HG03095 (cell line): ENCODE results near the gene KCNQ1OT1.

Source experiments
- ATAC-seq: cut with Tn5 transposase; IDR thresholded peaks from one replicate; pipeline ENCODE4 v1.9.1; 2021; ENCODE audit warnings: moderate library complexity; ENCODE audit not compliant: unreplicated experiment

KCNQ1OT1 gene

DNA sequence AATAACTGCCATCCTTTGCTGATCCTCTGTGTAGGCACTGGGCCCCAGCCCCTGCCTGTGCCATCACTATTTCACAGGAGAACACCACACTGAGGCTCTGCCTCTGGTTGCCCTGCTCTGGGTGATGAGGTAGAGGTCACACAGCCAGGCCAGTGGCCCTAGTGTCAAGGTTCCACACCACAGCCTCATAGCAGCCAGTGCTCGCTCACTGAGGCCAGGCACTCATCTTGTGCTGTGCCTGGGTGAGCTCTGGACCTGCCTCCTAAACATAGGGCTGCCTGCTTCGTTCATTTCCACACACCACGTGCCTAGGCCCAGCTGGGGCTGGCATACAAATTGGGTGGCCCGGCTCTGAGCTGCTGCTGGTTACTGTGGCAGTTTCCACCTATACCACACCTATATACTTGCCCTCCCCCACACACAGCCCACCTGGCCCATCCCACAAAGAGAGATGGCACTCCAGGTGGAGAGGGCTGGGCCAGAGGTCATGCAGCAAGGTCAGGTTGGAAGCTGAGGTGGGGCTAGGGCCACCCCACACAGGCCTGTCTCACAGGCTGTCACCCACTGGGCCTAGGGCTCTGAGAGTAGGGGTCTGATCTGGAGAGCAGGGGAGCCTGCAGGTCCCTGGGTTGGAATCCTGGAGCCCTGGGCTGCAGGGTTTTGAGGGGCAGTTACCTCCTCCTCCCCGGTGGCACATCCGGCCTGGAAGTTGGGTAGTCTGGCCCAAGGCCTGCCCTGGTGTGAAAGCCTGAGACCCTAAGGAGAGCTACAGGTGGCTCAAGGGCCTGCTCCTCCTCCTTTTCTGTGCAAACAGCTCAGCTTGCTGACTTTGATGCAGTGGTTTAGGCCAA lies 11.2 kb downstream of the KCNQ1OT1 start:
- no peak for ATAC-seq

DNA sequence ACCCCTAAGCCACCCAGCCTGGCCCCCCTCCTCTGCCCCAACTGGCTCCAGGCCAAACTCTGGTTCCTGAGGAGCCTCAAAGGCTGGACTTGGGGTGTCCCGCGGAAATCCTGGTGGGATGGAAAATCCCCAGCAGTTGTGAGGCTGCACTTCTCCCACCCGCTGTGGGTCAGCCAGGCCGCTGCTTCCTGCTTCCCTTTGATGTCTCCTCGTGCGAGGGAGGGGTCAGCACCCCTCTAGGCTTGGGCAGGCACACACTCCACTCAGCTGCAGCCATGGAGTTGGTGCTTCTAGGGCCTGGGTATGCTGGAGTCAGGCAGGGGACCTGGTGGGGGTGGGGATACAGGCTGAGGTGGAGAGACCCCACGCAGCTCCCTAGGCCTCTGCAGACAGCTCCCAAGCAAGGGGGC lies 12.0 kb downstream of the KCNQ1OT1 start:
- ATAC-seq, result no peak

DNA sequence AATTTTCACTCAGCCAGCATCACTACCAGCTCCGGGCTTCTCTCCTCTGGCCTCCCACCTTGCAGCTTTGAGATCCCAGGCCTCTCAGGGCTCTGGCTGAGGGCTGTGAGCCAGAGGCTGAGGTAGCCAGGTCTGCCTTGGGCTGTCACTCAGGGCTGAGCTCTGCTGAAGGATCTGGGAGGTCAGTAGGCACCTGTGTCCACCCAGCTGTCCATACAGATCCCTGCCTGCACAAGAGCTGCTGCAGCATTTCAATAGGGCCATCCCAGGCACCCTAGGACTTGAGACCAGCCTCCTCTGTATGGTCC lies 12.6 kb downstream of the KCNQ1OT1 start:
- ATAC-seq, result no peak

DNA sequence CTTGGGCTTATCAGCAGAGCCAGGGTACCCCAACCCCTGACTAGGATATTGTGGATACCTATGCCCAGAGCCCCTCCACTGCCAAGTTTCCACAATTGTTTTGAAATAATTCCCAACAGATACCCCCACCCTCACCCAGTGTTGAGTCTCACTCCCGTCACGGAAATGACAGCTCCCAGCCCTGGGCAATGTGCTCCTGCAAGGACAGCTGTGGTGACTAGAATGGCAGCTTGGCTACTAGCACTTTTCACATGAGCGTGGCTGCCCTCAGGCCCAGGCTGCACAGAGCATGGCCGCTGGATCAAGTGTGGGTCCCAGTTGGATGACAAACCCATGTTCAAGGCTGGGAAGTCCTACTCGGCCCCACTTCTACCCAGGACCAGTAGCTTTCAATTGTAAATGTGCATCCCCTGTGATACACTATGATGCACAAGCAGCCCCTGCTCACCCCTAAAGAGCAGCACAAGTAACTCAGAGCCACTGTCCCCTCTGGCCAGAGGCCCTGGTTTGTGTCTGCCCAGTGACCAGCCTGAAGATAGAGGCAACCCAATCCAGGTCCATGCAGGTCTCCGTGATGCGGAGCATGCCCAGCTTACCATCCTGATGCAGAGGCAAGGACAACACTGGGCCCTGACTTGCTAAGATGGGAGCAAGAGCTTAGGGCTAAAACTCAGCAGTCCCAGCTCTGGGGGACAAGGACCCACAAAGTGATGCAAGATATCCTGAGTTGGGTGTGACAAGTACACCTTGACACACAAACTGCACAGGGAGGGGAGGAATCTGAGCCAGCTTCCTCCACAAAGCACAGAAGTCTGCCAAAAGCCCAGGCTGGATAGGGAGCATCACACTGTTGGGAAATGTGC lies 13.2 kb downstream of the KCNQ1OT1 start:
- ATAC-seq, result no peak

DNA sequence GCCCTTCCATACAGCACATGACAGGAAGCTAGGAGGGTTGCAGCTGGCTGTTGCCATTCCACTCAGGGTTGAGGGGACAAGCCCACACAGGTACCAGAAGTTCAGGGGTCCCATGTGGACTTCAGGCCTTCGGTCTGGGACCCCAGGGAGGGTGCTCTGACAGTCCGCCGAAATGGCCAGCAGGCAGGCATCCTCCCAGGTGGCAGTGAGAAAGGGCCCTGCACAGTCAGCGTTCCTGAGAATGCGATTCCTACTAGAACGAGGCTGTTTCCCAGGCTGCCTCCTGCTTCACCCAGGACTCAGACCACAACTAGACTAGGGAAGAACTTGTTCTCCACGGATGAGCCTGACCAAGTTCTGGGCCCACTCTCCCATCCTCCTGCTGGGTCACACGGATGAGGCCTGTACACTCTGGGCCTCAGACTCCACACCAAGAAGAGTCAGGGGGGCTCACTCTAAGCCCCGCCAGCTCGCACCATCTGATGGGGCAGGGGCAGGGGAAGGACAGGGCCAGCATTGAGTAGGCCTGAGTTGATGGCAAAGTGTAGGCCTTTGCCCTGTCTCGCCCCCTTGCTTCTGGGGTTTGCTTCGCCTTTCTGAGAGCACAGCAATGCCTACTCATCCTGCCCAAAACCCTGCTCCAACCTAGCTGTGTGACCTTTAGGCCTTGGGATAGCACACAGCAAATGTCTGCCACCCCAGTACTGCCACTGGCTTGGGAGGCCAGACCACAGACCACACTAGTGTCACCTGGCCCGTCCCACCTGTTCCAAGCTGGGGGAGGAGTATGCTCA lies 14.0 kb downstream of the KCNQ1OT1 start:
- no peak for ATAC-seq

DNA sequence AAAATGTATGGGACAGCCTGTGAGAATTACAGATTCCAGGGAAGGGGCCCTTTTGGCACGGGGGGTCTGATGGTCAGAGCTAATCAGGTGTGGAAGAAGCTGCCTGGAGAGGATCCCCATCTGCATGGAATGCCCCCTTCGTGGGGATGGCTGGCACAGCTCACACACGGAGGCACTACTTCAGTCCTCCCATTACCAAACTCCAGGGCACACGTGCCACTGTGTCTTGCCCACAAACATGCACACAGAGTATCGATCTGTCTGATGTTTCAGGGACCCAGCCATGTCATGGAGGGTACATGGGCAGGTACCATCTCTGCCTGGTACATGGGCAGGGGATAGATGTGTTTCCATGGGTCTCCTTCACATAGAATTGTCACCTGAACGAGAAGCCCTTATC lies 14.7 kb downstream of the KCNQ1OT1 start:
- no peak for ATAC-seq

DNA sequence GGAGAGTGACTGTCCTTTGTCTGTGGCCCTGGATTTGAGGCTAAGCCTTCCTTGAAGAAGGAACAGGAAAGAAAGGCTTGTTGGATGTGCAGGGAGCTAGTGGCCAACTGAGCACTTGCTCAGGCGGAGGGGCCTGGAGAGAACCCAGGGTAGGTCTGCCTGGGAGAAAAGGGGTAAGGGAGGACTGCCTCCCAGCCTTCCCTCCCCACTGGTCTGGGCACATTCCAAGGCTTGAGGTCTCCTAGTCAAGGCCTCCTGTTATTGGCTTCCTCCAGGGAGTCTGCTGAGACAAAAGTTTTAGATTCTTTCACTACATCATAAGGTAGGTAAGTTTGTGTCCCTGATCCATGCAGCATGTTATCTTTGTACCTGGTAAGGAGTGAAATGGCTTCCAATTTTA lies 15.2 kb downstream of the KCNQ1OT1 start:
- ATAC-seq, result no peak

DNA sequence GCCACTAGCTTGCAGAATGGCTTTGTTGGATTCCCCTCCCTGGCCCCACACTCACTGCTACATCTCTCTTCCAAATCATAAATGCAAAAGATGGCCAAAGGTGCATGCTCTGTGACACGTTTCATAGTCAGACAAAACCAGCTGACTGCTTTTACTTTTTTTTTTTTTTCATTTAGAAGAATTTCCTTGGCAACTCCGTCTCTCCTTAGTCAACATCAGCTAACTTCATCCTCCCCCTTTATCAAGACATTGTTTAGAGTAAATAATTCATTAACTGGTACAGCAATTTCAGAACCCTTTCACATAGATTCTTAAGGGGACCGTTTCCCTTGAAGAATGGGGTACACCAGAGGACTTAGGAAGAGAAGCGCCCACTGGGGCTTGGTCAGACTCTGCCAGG lies 16.0 kb downstream of the KCNQ1OT1 start:
- no peak for ATAC-seq

DNA sequence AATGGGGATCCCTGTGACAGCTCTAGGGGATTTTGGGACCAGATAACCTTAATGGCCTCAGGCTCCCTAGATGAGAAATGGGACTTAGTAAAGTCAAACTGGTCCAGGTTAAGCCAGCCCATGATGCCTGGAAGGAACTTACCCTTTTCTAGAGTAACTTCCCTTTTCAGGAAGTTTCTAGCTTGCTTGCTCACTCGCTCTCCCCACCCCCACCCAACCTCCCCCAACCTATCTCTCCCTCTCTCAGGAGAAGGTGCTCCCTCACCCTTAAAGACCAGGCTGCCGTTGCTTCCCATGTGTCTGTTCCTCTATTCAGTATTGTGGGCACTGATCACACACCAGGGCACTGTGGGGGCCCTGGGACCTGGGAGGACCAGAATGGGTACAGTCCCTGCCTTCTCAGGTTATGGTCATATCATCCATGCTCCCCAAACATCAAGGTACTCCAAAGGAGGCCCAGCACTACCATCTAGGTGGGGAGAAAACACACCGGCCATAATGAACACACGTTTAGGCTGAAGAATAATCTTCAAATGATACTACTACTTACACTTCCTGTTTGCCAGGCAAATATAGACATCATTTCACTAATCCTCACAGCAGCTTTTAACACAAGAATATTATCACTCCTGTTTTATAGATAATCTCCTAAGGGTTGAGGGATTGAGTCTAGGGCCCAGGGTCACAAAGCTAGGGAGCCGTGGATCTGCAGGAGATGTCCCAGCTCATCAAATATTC lies 18.2 kb downstream of the KCNQ1OT1 start:
- ATAC-seq, result no peak

DNA sequence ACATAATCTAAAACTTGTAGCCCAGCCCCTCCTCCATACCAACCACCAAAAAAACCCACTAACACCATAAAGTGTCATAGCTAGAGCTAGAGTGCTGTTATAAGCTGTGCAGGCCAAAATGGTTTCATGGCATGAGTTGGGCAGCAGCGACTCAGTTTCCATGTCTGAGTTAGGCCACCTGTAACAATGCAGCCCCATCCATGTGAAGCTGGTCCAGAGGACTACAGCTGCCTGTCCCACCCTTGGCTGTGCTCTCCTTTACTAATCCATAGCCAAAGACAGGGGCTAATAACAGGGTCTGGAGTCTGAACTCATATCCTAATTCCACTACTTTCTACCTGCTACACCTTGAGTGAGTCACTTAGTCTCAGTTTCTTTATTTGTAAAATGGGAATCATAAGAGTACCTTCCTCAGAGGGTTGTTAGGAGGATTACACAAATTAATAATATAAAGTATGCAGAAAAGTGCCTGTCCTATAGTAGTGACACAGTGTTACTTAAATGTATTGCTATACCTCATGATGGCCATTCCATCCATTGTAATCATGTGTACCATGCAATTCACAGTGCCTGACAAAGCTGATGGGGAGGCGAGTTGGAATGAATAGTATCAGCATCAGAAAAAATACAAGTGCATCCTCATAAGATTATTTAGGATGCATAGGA lies 20.6 kb downstream of the KCNQ1OT1 start:
- no peak for ATAC-seq

DNA sequence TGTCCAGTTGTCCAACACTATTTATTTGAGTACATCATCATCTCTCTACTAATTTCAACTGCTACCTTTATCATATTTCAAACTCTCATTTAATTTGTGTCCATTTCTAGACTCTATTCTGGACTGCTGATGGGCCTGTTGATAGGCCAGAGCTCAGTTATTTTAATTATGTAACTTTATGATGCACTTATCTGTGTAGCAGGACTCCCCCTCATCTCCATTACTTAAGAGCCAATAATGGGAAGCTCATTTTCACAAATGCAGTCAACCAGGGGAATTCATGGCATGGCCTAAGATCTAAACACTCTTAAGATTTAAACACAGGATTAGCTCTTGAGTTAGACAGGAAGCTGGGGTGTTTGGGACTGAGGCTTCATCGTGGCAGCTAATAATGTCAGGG lies 21.4 kb downstream of the KCNQ1OT1 start:
- no peak for ATAC-seq

DNA sequence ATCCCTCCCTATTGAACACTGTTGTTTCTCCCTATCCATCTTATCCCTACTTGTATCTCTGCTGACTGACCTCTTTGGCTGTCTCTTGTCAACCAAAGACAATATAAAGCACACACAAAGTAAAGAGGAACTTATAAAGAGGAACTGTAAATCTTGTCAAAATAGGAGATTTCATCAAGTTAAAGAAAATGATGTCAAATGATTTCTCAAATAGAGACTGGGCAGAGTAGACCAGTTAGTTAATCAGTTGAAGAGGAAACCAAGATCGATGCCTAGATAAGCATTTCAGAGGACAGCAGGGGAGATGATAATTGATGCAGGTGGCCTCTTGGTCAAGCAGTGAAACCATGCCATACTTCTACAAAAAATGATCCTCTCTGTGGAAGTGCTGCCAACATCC lies 22.7 kb downstream of the KCNQ1OT1 start:
- ATAC-seq, result no peak

DNA sequence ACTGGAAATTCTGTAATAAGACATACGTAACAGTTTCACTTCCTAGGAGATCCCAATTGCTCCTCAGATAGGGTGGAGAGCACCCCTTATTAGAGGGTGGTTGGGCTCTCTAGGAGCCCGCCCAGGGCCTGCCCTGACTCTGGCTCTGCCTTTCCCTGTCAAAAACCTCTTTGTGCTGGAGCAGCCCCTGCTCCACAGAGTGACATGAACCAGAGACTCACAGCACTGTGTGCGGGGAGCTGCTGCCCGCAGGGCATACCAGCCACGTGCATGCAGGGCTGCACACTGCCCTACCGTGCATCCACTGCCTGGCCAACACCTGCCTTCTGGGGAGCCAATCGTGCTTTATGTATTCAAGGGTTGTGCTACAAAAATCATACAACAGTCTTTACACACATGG lies 24.3 kb downstream of the KCNQ1OT1 start:
- no peak for ATAC-seq

DNA sequence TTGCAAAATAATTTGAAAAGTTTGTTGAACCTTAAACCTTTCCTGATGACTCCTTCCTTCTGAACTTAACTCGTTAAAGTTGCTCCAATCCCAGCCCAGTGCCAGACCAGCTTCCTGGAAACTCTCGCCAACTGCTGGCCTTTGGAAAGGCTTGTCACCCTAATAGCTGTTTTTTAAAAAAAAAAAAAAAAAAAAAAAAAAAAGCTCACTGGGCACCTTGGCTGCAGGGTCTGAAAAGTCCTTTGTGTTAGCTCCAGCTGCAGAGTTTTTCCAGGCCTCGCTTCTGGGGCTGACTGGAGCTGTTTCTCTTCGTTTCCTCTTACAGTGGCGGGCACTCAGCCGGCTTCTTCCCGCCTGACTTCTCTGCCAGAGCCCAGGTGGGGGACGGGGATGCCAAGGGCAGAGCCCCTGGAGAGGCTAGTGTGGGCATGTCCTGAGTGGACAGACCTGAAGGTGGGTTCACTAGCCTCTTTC lies 25.1 kb downstream of the KCNQ1OT1 start:
- no peak for ATAC-seq

DNA sequence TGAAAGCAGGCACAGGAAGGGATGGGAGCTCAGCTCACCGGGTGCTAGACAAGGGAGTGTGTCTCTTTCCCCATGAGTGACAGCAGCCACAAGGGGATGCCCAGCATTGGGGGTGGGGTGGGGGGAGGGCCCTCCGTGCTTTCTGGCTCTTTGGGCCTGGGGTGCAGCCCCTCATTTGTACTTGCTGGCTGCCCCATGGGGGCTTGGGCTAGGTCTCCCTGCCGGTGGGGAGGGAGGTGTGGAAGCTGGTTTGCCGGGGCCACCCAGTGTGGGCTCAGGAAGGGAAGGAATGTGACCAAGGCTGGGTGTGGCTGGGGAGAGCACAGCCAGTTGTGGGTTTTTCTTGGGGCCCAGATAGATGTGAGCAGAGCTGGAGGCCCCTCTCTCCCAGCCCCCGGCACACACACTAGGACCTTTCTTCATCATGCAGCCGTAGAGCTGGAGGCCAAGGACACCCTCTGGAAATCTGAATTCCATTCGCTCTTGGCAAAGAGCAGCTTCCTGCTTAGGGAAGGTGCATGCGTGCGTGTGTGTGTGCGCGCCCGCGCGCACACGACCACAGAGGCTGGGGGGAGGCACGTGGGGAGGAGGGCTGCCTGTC lies 25.8 kb downstream of the KCNQ1OT1 start:
- no peak for ATAC-seq

DNA sequence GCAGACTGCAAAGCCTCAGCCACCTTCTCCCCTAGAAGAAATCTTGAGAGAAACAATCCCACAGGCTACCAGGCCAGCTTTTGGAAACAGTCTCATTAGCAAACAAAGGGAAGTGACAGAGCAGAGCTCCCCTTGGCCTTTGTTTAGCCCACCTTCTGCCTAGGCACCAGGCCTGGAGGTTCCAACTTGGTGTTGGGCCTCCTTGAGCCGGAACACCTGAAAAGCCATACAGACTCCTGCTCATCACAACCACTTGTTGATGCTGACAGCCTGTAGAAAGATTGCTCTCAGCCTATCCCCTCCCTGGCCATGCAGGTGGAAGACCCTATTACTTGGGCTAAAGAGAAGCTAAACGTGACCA lies 26.6 kb downstream of the KCNQ1OT1 start:
- no peak for ATAC-seq

DNA sequence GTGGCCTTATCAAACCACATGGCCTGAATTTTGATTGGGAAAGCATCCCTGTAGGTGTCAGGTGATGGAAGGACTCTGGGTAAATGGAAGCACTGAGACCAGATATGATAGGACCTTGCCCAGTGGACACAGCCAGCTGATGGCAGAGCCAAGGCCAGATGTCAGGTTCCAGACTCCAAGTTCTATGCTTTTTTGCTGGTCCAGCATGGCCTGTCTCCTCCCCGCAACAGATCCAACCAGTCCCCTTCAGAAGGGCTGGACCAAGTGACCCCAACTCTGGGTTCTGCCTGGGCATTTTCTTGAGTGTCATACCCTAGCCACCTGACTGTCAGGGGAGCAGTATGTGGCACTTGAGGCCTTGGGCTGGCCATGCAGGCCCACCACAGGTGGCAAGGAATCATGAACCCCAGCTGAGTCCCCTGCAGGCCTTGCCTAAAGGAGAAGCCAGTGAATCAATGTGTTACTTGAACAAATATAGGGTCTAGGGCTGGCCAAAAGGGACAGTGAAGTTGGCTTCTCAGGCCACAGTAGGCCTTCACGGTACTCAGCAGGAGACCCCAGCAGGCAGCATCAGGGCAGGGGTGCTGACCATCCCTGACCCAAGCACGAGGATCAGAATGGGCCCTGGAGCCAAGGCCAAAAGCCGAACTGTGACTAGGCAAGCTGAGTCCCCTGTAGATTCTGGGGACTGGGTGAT lies 27.1 kb downstream of the KCNQ1OT1 start:
- no peak for ATAC-seq

DNA sequence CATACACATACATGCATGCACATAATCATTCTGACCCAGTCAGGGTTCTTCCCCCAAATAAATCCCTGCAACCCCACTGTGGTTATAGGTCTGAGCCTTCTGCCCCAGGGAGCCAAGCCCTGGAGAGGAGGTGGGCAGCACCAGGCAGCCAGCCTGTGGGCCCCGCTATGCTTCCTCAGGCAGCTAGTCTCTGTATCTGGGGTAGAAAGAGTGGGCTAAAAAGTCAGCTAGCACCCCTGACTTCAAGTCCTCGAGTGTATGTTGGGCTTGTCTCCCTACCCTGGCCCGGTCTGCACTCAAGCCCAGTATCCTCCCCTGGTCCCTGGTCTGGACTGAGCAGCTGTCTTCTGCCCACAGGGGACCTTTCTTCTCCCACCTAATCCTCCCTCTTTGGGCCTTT lies 28.0 kb downstream of the KCNQ1OT1 start:
- no peak for ATAC-seq

DNA sequence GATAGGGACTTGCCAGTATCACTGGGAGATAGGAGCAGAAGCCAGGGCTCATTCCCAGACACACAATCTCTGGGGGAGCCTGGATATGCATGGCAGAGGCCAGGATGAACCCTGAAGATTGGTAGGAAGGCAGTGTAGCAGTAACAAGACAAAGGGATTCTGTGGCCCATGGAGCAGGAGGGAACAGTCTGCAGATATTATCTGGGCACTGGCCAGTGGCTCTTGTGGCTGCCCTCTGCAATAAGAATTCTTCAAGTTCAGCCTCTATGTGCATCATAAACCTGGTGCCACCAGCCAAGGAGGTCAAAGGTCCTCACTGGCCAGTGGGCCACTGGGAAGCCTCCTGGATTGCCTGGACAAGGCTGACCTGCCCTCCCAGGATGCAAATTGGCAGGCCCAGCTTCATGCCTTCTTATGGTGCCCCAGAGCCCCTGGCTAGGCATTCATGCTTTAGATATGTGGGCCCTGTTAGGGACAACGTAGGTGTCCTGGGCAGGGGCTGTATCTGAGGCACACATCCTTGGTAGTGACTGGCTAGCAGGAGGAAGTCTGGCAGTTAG lies 29.2 kb downstream of the KCNQ1OT1 start:
- ATAC-seq, result no peak
